Smooth muscle cell (in vitro differentiated cells): Measurements from ENCODE around the gene USP54. TPM values are rescaled to one million over a fixed set of nuclear protein-coding genes. Genes with fewer than 3 reads are reported as not detected.
"Not testable (repeated sequence)": the region's sequence is repeated elsewhere in the genome, so short reads cannot be mapped to it uniquely, and the experiment has no call there.

Source experiments
- DNase-seq: peaks from one replicate; lab custom pipeline; 2025; ENCODE audit not compliant: unreplicated experiment; lab: John Stamatoyannopoulos, UW
- H2AFZ ChIP-seq: fragments of 200-600 bp; sonication (generic); 2 replicates; pipeline ENCODE4 v1.6.0; 2016; ENCODE audit warnings: antibody characterized with exemption, low read depth, mild to moderate bottlenecking
- H3F3A ChIP-seq: fragments of 200-600 bp; sonication (generic); 2 replicates; pipeline ENCODE4 v1.6.0; 2017; ENCODE audit warnings: antibody characterized with exemption, low read depth
- H3K27ac ChIP-seq: fragments of 200-600 bp; sonication (generic); 2 replicates; pipeline ENCODE4 v1.5.1; 2016; ENCODE audit warnings: low read depth, mild to moderate bottlenecking
- H3K27me3 ChIP-seq: fragments of 200-600 bp; sonication (generic); 2 replicates; pipeline ENCODE4 v1.6.1; 2016; ENCODE audit warnings: low read depth, mild to moderate bottlenecking
- H3K36me3 ChIP-seq: fragments of 200-600 bp; sonication (generic); 2 replicates; pipeline ENCODE4 v1.5.1; 2016; ENCODE audit warnings: low read depth
- H3K4me1 ChIP-seq: fragments of 200-600 bp; sonication (generic); 2 replicates; pipeline ENCODE4 v1.5.1; 2016; ENCODE audit warnings: low read depth
- H3K4me2 ChIP-seq: fragments of 200-600 bp; sonication (generic); 2 replicates; pipeline ENCODE4 v1.6.0; 2016; ENCODE audit warnings: mild to moderate bottlenecking
- H3K4me3 ChIP-seq: fragments of 200-600 bp; sonication (generic); 2 replicates; pipeline ENCODE4 v1.5.1; 2016; ENCODE audit warnings: mild to moderate bottlenecking
- H3K79me2 ChIP-seq: fragments of 200-600 bp; sonication (generic); 2 replicates; pipeline ENCODE4 v1.6.0; 2016; ENCODE audit warnings: low read depth, mild to moderate bottlenecking
- H3K9ac ChIP-seq: fragments of 200-600 bp; sonication (generic); 2 replicates; pipeline ENCODE4 v1.6.0; 2016; ENCODE audit warnings: low read depth
- H3K9me3 ChIP-seq: fragments of 200-600 bp; sonication (generic); replicated peaks from 2 replicates; pipeline ENCODE4 v1.5.1; 2016; ENCODE audit warnings: low read depth
- H4K20me1 ChIP-seq: fragments of 200-600 bp; sonication (generic); 2 replicates; pipeline ENCODE4 v1.6.0; 2016; ENCODE audit warnings: low read depth
- CTCF ChIP-seq: fragments of 200-600 bp; sonication (generic); IDR thresholded peaks from 2 replicates; pipeline ENCODE4 v1.5.1; 2017; ENCODE audit warnings: borderline replicate concordance, mild to moderate bottlenecking, antibody characterized with exemption; ENCODE audit not compliant: insufficient read depth, poor library complexity, severe bottlenecking
- WGBS: methylation state at CpG from one replicate; pipeline ENCODE4 v1.1.7; 2016; ENCODE audit warnings: low lambda C conversion rate; 5-methylcytosine and 5-hydroxymethylcytosine counted together
- polyA plus RNA-seq: library from polyadenylated mRNA; unstranded; fragments of >200 nt; fragmentation: Nextera tagmentation; extraction: Ambion mirVana; gene quantifications from 2 replicates; pipeline ENCODE4 v1.2.1, GENCODE V29; 2016
- total RNA-seq: library from RNA; depleted of rRNA; stranded (reverse); fragments of >200 nt; gene quantifications from 2 replicates; pipeline ENCODE4 v1.2.3, GENCODE V29; 2014

The USP54 gene
- total and polyA plus RNA-seq, 2 experiments from 2014 or later: 3.1 to 8.2 TPM

GRCh38 chr10:73584737-73585136 is 6.4 kb downstream of the USP54 start:
- Histone ChIP-seq H3K4me2 (no peak overlapping the region), H3K4me3 (no peak overlapping the region), H3K36me3 (no peaks in the 10 kb centered on the region), H3K79me2 (peaks cover 5% of the 10 kb centered on the region), H2AFZ (no peak overlapping the region), H3F3A (peaks cover 3% of the 10 kb centered on the region), H3K4me1 (peaks cover 19% of the 10 kb centered on the region), H3K9ac (no peak overlapping the region), H4K20me1 (no peaks in the 10 kb centered on the region), H3K9me3 (no peaks in the 10 kb centered on the region), H3K27ac (peak overlapping the region; percentile 22), H3K27me3 (no peaks in the 10 kb centered on the region)
- DNase-seq: no peak
- WGBS: 92% methylated on average over 2 of the region's 2 CpGs
- no peak for TF ChIP-seq CTCF

- peaks cover 5% of the 10 kb centered on the region for H3K79me2 ChIP-seq
- no peak for DNase-seq
- H3K9me3 ChIP-seq: no peaks in the 10 kb centered on the region
- TF ChIP-seq CTCF: no peak
- no peak overlapping the region for H3K4me3 ChIP-seq
- H3K9ac ChIP-seq: no peak overlapping the region
- H3K36me3 ChIP-seq: no peaks in the 10 kb centered on the region
- no peaks in the 10 kb centered on the region for H4K20me1 ChIP-seq
- H3K4me2 ChIP-seq: no peak overlapping the region
- H3K27me3 ChIP-seq: no peaks in the 10 kb centered on the region
- H2AFZ ChIP-seq: no peak overlapping the region
- WGBS: 89% methylated on average over 2 of the region's 2 CpGs
- peaks cover 3% of the 10 kb centered on the region for H3F3A ChIP-seq
- peaks cover 15% of the 10 kb centered on the region for H3K4me1 ChIP-seq
- no peak overlapping the region for H3K27ac ChIP-seq
Measured at GRCh38 chr10:73581918-73582317, 9.2 kb downstream of the USP54 start.

- not testable (repeated sequence) for H3F3A ChIP-seq, H2AFZ ChIP-seq, H4K20me1 ChIP-seq, H3K27ac ChIP-seq, H3K4me2 ChIP-seq, H3K36me3 ChIP-seq, H3K4me3 ChIP-seq, H3K27me3 ChIP-seq, H3K79me2 ChIP-seq, H3K9ac ChIP-seq, DNase-seq, H3K9me3 ChIP-seq
- H3K4me1 ChIP-seq: peaks cover 15% of the 10 kb centered on the region
- whole genome bisulfite sequencing: 96% methylated on average over 5 of the region's 6 CpGs
Measured at GRCh38 chr10:73578927-73579326, 12.2 kb downstream of the USP54 start.

- no peak overlapping the region for H2AFZ ChIP-seq
- no peaks in the 10 kb centered on the region for H3K36me3 ChIP-seq
- H3K9ac ChIP-seq: no peak overlapping the region
- no peak for DNase-seq
- no peaks in the 10 kb centered on the region for H3K9me3 ChIP-seq
- H3K27me3 ChIP-seq: no peaks in the 10 kb centered on the region
- H3K27ac ChIP-seq: peak overlapping the region; percentile 74
- H3K4me2 ChIP-seq: no peak overlapping the region
- no peaks in the 10 kb centered on the region for H3K79me2 ChIP-seq
- H3K4me3 ChIP-seq: no peak overlapping the region
- no peak for TF ChIP-seq CTCF
- no peaks in the 10 kb centered on the region for H3F3A ChIP-seq
- no peaks in the 10 kb centered on the region for H4K20me1 ChIP-seq
- 65% methylated on average over 1 of the region's 1 CpG for WGBS
- H3K4me1 ChIP-seq: peaks cover 15% of the 10 kb centered on the region
Measured at GRCh38 chr10:73577788-73578187, 13.4 kb downstream of the USP54 start.
